Kidney epithelial cell (primary cell): ENCODE measurements around the gene SLA2. TPM values are rescaled to one million over a fixed set of nuclear protein-coding genes. Genes with fewer than 3 reads are reported as not detected.

Source experiments
- DNase-seq: peaks from one replicate; pipeline ENCODE4 v3.0.0-alpha.2; 2010; ENCODE audit warnings: low read depth
- H3K27me3 ChIP-seq: 2 replicates; pipeline ENCODE4 v1.6.0; 2011; ENCODE audit warnings: low read length; ENCODE audit not compliant: control insufficient read depth, insufficient read depth
- H3K36me3 ChIP-seq: 2 replicates; pipeline ENCODE4 v1.5.1; 2011; ENCODE audit warnings: low read length; ENCODE audit not compliant: control insufficient read depth, insufficient read depth
- H3K4me3 ChIP-seq: 2 replicates; pipeline ENCODE4 v1.5.1; 2011; ENCODE audit warnings: low read depth, mild to moderate bottlenecking, control low read depth, low read length
- CTCF ChIP-seq: IDR thresholded peaks from 2 replicates; pipeline ENCODE4 v1.5.1; 2011; ENCODE audit warnings: mild to moderate bottlenecking, moderate library complexity, low read length, control low read depth, inconsistent platforms; ENCODE audit not compliant: insufficient read depth, poor library complexity, severe bottlenecking
- total RNA-seq: library from RNA; depleted of rRNA; stranded (reverse); fragments of >200 nt; gene quantifications from 2 replicates; pipeline ENCODE4 v1.2.3, GENCODE V29; 2015

The SLA2 gene
- total RNA-seq, 1 donor from 2014 or later, result 0.08 TPM

GRCh38 chr20:36632487-36633284 is 13.3 kb downstream of the SLA2 start:
- H3K4me3 ChIP-seq, result no peak overlapping the region
- no peaks in the 10 kb centered on the region for H3K27me3 ChIP-seq
- DNase-seq, result no peak
- no peaks in the 10 kb centered on the region for H3K36me3 ChIP-seq
- TF ChIP-seq CTCF, result no peak

- H3K36me3 ChIP-seq, result no peaks in the 10 kb centered on the region
- H3K4me3 ChIP-seq, result no peak overlapping the region
- DNase-seq, result no peak
- no peak for TF ChIP-seq CTCF
- no peaks in the 10 kb centered on the region for H3K27me3 ChIP-seq
Measured at GRCh38 chr20:36632147-36632486, 13.9 kb downstream of the SLA2 start.

GRCh38 chr20:36631646-36632045 is 14.3 kb downstream of the SLA2 start:
- Histone ChIP-seq H3K27me3 (no peaks in the 10 kb centered on the region), H3K36me3 (no peaks in the 10 kb centered on the region), H3K4me3 (no peak overlapping the region)
- no peak for TF ChIP-seq CTCF
- no peak for DNase-seq

- no peak for DNase-seq
- no peaks in the 10 kb centered on the region for H3K36me3 ChIP-seq
- H3K27me3 ChIP-seq, result no peaks in the 10 kb centered on the region
- TF ChIP-seq CTCF, result no peak
- H3K4me3 ChIP-seq, result no peak overlapping the region
Measured at GRCh38 chr20:36629719-36630681, 16.0 kb downstream of the SLA2 start.

- H3K36me3 ChIP-seq, result no peaks in the 10 kb centered on the region
- no peak for DNase-seq
- TF ChIP-seq CTCF, result no peak
- no peaks in the 10 kb centered on the region for H3K27me3 ChIP-seq
- H3K4me3 ChIP-seq, result no peak overlapping the region
Measured at GRCh38 chr20:36628076-36628475, 17.9 kb downstream of the SLA2 start.

GRCh38 chr20:36624944-36625324 is 21.1 kb downstream of the SLA2 start:
- Histone ChIP-seq H3K27me3 (no peaks in the 10 kb centered on the region), H3K36me3 (no peaks in the 10 kb centered on the region)
- no peak for TF ChIP-seq CTCF

More at GRCh38 chr20:36624944-36625324, 21.1 kb downstream of the SLA2 start:
- no peak overlapping the region for H3K4me3 ChIP-seq
- DNase-seq, result no peak
